Fibroblast of the aortic adventitia (primary cell): Measurements from ENCODE around the gene COL7A1. TPM values are rescaled to one million over a fixed set of nuclear protein-coding genes. Genes with fewer than 3 reads are reported as not detected.
A peak's percentile ranks its signal among the peaks of the same experiment; 100 is the strongest.
"Not testable (repeated sequence)": the region's sequence is repeated elsewhere in the genome, so short reads cannot be mapped to it uniquely, and the experiment has no call there.

Source experiments
- DNase-seq: peaks from one replicate; pipeline ENCODE4 v3.0.0-alpha.2; 2010; ENCODE audit warnings: low read depth
- H3K4me3 ChIP-seq: 2 replicates; pipeline ENCODE4 v1.5.1; 2011; ENCODE audit warnings: low read depth, mild to moderate bottlenecking, control low read depth, low read length, moderate library complexity
- CTCF ChIP-seq: IDR thresholded peaks from 2 replicates; pipeline ENCODE4 v1.5.1; 2011; ENCODE audit warnings: mild to moderate bottlenecking, low read length, control low read depth, inconsistent platforms; ENCODE audit not compliant: insufficient read depth
- total RNA-seq: library from RNA; depleted of rRNA; stranded (reverse); fragments of >200 nt; gene quantifications from 2 replicates; pipeline ENCODE4 v1.2.3, GENCODE V29; 2012; ENCODE audit warnings: low replicate concordance

The COL7A1 gene
- total RNA-seq, 1 donor: 10.2 TPM

- no peak for TF ChIP-seq CTCF
- no peak overlapping the region for H3K4me3 ChIP-seq
- no peak for DNase-seq
Observed at GRCh38 chr3:48553886-48554845, 41.0 kb downstream of the COL7A1 start.

- no peak for TF ChIP-seq CTCF
- no peak overlapping the region for H3K4me3 ChIP-seq
Observed at GRCh38 chr3:48553361-48553760, 41.8 kb downstream of the COL7A1 start.

GRCh38 chr3:48552111-48552951 is 42.8 kb downstream of the COL7A1 start:
- H3K4me3 ChIP-seq: no peak overlapping the region
- no peak for DNase-seq
- no peak for TF ChIP-seq CTCF

More at GRCh38 chr3:48553361-48553760, 41.8 kb downstream of the COL7A1 start:
- DNase-seq: no peak

- DNase-seq: not testable (repeated sequence)
Observed at GRCh38 chr3:48551651-48552050, 43.5 kb downstream of the COL7A1 start.

GRCh38 chr3:48548729-48549705 is 46.1 kb downstream of the COL7A1 start:
- DNase-seq: peak; percentile 82
- H3K4me3 ChIP-seq: no peak overlapping the region
- peak; percentile 97 for TF ChIP-seq CTCF

More at GRCh38 chr3:48551651-48552050, 43.5 kb downstream of the COL7A1 start:
- not testable (repeated sequence) for H3K4me3 ChIP-seq

GRCh38 chr3:48548126-48548525 is 47.0 kb downstream of the COL7A1 start:
- DNase-seq: no peak
- TF ChIP-seq CTCF: no peak
- no peak overlapping the region for H3K4me3 ChIP-seq
